Neural cell (in vitro differentiated cells): ENCODE measurements around the gene DGKD. TPM values are rescaled to one million over a fixed set of nuclear protein-coding genes. Genes with fewer than 3 reads are reported as not detected.

Experiments used
- H2AFZ ChIP-seq: fragments of 200-600, 300-800 bp; sonication (generic), shearing (Covaris generic); 2 replicates; pipeline ENCODE4 v1.6.0; 2014; ENCODE audit warnings: low read depth, mild to moderate bottlenecking, antibody characterized with exemption, low read length, moderate library complexity
- H3F3A ChIP-seq: fragments of 200-600 bp; shearing (Covaris generic); 2 replicates; pipeline ENCODE4 v1.6.1; 2016; ENCODE audit warnings: mild to moderate bottlenecking, moderate library complexity, mixed read lengths, antibody characterized with exemption, low read length; ENCODE audit not compliant: insufficient read depth, poor library complexity, severe bottlenecking
- H3K27ac ChIP-seq: fragments of 200-600, 300-800 bp; sonication (generic), shearing (Covaris generic); 2 replicates; pipeline ENCODE4 v1.5.1; 2014; ENCODE audit warnings: mild to moderate bottlenecking, low read length, moderate library complexity
- H3K27me3 ChIP-seq: fragments of 300-800, 200-600 bp; sonication (generic), shearing (Covaris generic); 2 replicates; pipeline ENCODE4 v1.6.0; 2014; ENCODE audit warnings: mild to moderate bottlenecking, low read depth, low read length, moderate library complexity; ENCODE audit not compliant: insufficient read depth
- H3K36me3 ChIP-seq: fragments of 300-800, 200-600 bp; sonication (generic), shearing (Covaris generic); 2 replicates; pipeline ENCODE4 v1.5.1; 2014; ENCODE audit warnings: mild to moderate bottlenecking, antibody characterized with exemption, low read length, moderate library complexity; ENCODE audit not compliant: insufficient read depth
- H3K4me2 ChIP-seq: fragments of 300-800, 200-600 bp; sonication (generic), shearing (Covaris generic); 2 replicates; pipeline ENCODE4 v1.6.0; 2014; ENCODE audit warnings: mild to moderate bottlenecking, low read length
- H3K4me3 ChIP-seq: fragments of 300-800, 200-600 bp; sonication (generic), shearing (Covaris generic); 2 replicates; pipeline ENCODE4 v1.5.1; 2014; ENCODE audit warnings: mild to moderate bottlenecking, low read length, moderate library complexity
- H3K79me2 ChIP-seq: fragments of 200-600 bp; shearing (Covaris generic); replicated peaks from 2 replicates; pipeline ENCODE4 v1.6.0; 2014; ENCODE audit warnings: mild to moderate bottlenecking, low read length, moderate library complexity; ENCODE audit not compliant: insufficient read depth
- H3K9ac ChIP-seq: fragments of 300-800, 200-600 bp; sonication (generic), shearing (Covaris generic); 2 replicates; pipeline ENCODE4 v1.6.1; 2016; ENCODE audit warnings: mild to moderate bottlenecking, low read length, mixed read lengths
- H3K9me2 ChIP-seq: fragments of 200-600 bp; shearing (Covaris generic); 2 replicates; pipeline ENCODE4 v1.6.1; 2016; ENCODE audit warnings: mild to moderate bottlenecking, low read length, mixed read lengths; ENCODE audit not compliant: insufficient read depth
- H3K9me3 ChIP-seq: fragments of 200-600, 300-800 bp; sonication (generic), shearing (Covaris generic); 2 replicates; pipeline ENCODE4 v1.6.1; 2016; ENCODE audit warnings: mild to moderate bottlenecking, mixed run types, low read length, moderate library complexity, mixed read lengths
- H4K20me1 ChIP-seq: fragments of 200-600 bp; shearing (Covaris generic); 2 replicates; pipeline ENCODE4 v1.6.1; 2016; ENCODE audit warnings: mild to moderate bottlenecking, mixed run types; ENCODE audit not compliant: insufficient read depth
- EP300 ChIP-seq: fragments of 450-650 bp; conservative IDR thresholded peaks from 2 replicates; pipeline ENCODE4 v1.6.1; 2014; ENCODE audit warnings: antibody characterized with exemption, mild to moderate bottlenecking, moderate library complexity; ENCODE audit not compliant: poor library complexity, severe bottlenecking
- EZH2 ChIP-seq: fragments of 200-600, 300-800 bp; shearing (Covaris generic), sonication (generic); IDR thresholded peaks from 2 replicates; pipeline ENCODE4 v1.6.1; 2014; ENCODE audit warnings: antibody characterized with exemption, low read length, borderline replicate concordance, mild to moderate bottlenecking; ENCODE audit not compliant: insufficient read depth, poor library complexity, severe bottlenecking
- MXI1 ChIP-seq: fragments of 450-650 bp; conservative IDR thresholded peaks from 2 replicates; pipeline ENCODE4 v1.6.1; 2014; ENCODE audit warnings: antibody characterized with exemption, mild to moderate bottlenecking; ENCODE audit not compliant: poor library complexity, severe bottlenecking
- POLR2AphosphoS5 ChIP-seq: IDR thresholded peaks from 2 replicates; pipeline ENCODE4 v1.6.1; 2012
- RAD21 ChIP-seq: fragments of 450-650 bp; conservative IDR thresholded peaks from 2 replicates; pipeline ENCODE4 v1.6.1; 2014; ENCODE audit warnings: antibody characterized with exemption, mild to moderate bottlenecking, moderate library complexity
- SMC3 ChIP-seq: fragments of 450-650 bp; conservative IDR thresholded peaks from 2 replicates; pipeline ENCODE4 v1.6.1; 2014; ENCODE audit warnings: antibody characterized with exemption, mild to moderate bottlenecking, moderate library complexity; ENCODE audit not compliant: poor library complexity
- TAF1 ChIP-seq: IDR thresholded peaks from 2 replicates; pipeline ENCODE4 v1.6.1; 2012; ENCODE audit warnings: low read depth
- polyA plus RNA-seq: library from polyadenylated mRNA; depleted of rRNA; stranded (reverse); fragments of >200 nt; gene quantifications from 2 replicates; pipeline ENCODE4 v1.2.3, GENCODE V29; 2014
- TF ChIP-seq, protein P1 (sequence below): IDR thresholded peaks from 2 replicates; pipeline ENCODE4 v1.6.1; 2012; ENCODE audit warnings: borderline replicate concordance
- TF ChIP-seq, protein P2 (sequence below): fragments of 450-650 bp; IDR thresholded peaks from 2 replicates; pipeline ENCODE4 v1.5.1; 2014; ENCODE audit warnings: antibody characterized with exemption, mild to moderate bottlenecking, moderate library complexity; ENCODE audit not compliant: poor library complexity, severe bottlenecking

Gene DGKD
- polyA plus RNA-seq, 1 donor from 2014 or later: 36.4 TPM

- Histone ChIP-seq H3K4me3 (no peak overlapping the region), H3K9ac (no peak overlapping the region), H3K36me3 (no peaks in the 10 kb centered on the region), H3K27ac (no peak overlapping the region), H3K79me2 (no peaks in the 10 kb centered on the region), H3K4me2 (no peak overlapping the region), H2AFZ (no peak overlapping the region), H3K27me3 (no peaks in the 10 kb centered on the region), H3F3A (no peaks in the 10 kb centered on the region), H4K20me1 (no peaks in the 10 kb centered on the region), H3K9me3 (no peaks in the 10 kb centered on the region), H3K9me2 (no peaks in the 10 kb centered on the region)
- no peak for TF ChIP-seq MXI1
- TF ChIP-seq, protein P1, sequence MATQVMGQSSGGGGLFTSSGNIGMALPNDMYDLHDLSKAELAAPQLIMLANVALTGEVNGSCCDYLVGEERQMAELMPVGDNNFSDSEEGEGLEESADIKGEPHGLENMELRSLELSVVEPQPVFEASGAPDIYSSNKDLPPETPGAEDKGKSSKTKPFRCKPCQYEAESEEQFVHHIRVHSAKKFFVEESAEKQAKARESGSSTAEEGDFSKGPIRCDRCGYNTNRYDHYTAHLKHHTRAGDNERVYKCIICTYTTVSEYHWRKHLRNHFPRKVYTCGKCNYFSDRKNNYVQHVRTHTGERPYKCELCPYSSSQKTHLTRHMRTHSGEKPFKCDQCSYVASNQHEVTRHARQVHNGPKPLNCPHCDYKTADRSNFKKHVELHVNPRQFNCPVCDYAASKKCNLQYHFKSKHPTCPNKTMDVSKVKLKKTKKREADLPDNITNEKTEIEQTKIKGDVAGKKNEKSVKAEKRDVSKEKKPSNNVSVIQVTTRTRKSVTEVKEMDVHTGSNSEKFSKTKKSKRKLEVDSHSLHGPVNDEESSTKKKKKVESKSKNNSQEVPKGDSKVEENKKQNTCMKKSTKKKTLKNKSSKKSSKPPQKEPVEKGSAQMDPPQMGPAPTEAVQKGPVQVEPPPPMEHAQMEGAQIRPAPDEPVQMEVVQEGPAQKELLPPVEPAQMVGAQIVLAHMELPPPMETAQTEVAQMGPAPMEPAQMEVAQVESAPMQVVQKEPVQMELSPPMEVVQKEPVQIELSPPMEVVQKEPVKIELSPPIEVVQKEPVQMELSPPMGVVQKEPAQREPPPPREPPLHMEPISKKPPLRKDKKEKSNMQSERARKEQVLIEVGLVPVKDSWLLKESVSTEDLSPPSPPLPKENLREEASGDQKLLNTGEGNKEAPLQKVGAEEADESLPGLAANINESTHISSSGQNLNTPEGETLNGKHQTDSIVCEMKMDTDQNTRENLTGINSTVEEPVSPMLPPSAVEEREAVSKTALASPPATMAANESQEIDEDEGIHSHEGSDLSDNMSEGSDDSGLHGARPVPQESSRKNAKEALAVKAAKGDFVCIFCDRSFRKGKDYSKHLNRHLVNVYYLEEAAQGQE: no peak
- TF ChIP-seq, protein P2, sequence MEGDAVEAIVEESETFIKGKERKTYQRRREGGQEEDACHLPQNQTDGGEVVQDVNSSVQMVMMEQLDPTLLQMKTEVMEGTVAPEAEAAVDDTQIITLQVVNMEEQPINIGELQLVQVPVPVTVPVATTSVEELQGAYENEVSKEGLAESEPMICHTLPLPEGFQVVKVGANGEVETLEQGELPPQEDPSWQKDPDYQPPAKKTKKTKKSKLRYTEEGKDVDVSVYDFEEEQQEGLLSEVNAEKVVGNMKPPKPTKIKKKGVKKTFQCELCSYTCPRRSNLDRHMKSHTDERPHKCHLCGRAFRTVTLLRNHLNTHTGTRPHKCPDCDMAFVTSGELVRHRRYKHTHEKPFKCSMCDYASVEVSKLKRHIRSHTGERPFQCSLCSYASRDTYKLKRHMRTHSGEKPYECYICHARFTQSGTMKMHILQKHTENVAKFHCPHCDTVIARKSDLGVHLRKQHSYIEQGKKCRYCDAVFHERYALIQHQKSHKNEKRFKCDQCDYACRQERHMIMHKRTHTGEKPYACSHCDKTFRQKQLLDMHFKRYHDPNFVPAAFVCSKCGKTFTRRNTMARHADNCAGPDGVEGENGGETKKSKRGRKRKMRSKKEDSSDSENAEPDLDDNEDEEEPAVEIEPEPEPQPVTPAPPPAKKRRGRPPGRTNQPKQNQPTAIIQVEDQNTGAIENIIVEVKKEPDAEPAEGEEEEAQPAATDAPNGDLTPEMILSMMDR: no peak
- no peak for TF ChIP-seq SMC3
- TF ChIP-seq EP300: no peak
- no peak for TF ChIP-seq POLR2AphosphoS5
- no peak for TF ChIP-seq TAF1
- no peak for TF ChIP-seq EZH2
- no peak for TF ChIP-seq RAD21
These were observed 29.0 kb upstream of the DGKD start for GRCh38 chr2:233325256-233325655.

DNA sequence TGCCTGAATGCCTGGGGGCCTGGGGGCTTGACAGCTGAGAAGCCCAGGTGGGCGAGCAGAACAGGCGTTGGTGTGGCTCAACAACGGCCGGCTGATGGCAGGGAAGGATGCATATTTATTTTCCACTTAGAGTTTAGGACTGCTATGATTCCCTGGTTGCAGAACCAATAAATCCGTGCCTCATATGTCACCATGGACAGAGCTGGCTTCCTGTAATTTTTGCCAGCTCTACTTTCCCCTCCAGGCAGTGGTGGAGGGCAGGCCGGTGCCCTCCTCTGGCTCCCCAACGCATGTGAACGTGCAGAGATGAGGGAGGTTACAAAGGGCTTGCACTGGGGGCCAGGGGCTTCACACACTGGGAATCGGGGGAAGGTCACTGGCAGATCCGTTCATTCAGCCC, 28.5 kb upstream of the DGKD start:
- H3K27ac ChIP-seq: no peak overlapping the region
- no peaks in the 10 kb centered on the region for H3K9me3 ChIP-seq
- TF ChIP-seq MXI1: no peak
- TF ChIP-seq, protein P1: no peak
- TF ChIP-seq RAD21: no peak
- TF ChIP-seq, protein P2: no peak
- no peak for TF ChIP-seq TAF1
- no peak for TF ChIP-seq SMC3
- no peak for TF ChIP-seq EZH2
- no peak for TF ChIP-seq EP300
- TF ChIP-seq POLR2AphosphoS5: no peak
- H2AFZ ChIP-seq: no peak overlapping the region
- H4K20me1 ChIP-seq: no peaks in the 10 kb centered on the region
- no peak overlapping the region for H3K4me3 ChIP-seq
- no peaks in the 10 kb centered on the region for H3K36me3 ChIP-seq
- no peaks in the 10 kb centered on the region for H3F3A ChIP-seq
- H3K4me2 ChIP-seq: no peak overlapping the region
- H3K9me2 ChIP-seq: no peaks in the 10 kb centered on the region
- no peaks in the 10 kb centered on the region for H3K79me2 ChIP-seq
- no peak overlapping the region for H3K9ac ChIP-seq
- H3K27me3 ChIP-seq: no peaks in the 10 kb centered on the region
